ENCODE measurements around the gene ARHGDIA.

The ARHGDIA gene

GRCh38 chr17:81867170-81867990 is 3.8 kb downstream of the ARHGDIA start:
- DNase-seq (ENCODE audit: extremely low spot score, insufficient read length, low read depth) = no peak
- FAIRE-seq = no peak

GRCh38 chr17:81866440-81867169 is 4.5 kb downstream of the ARHGDIA start:
- FAIRE-seq = no peak

GRCh38 chr17:81865733-81866439 is 5.3 kb downstream of the ARHGDIA start:
- FAIRE-seq = no peak

More at GRCh38 chr17:81866440-81867169, 4.5 kb downstream of the ARHGDIA start:
- DNase-seq (ENCODE audit: extremely low spot score, insufficient read length, low read depth) = no peak

GRCh38 chr17:81865358-81865732 is 5.8 kb downstream of the ARHGDIA start:
- DNase-seq (ENCODE audit: extremely low spot score, insufficient read length, low read depth) (no peak), FAIRE-seq (no peak)

More at GRCh38 chr17:81865733-81866439, 5.3 kb downstream of the ARHGDIA start:
- DNase-seq (ENCODE audit: extremely low spot score, insufficient read length, low read depth) = no peak

- DNase-seq (ENCODE audit: extremely low spot score, insufficient read length, low read depth) (no peak), FAIRE-seq (no peak)
Observed at GRCh38 chr17:81863833-81864768, 7.0 kb downstream of the ARHGDIA start.

- FAIRE-seq = no peak
- DNase-seq (ENCODE audit: extremely low spot score, insufficient read length, low read depth) = no peak
Observed at GRCh38 chr17:81863123-81863675, 7.9 kb downstream of the ARHGDIA start.

GRCh38 chr17:81860756-81861568 is 10.2 kb downstream of the ARHGDIA start:
- peak; percentile 100 for FAIRE-seq
- peak; percentile 96 for DNase-seq (ENCODE audit: extremely low spot score, insufficient read length, low read depth)

GRCh38 chr17:81859906-81860755 is 11.0 kb downstream of the ARHGDIA start, which contains the start of gene P4HB:
Gene P4HB, minus strand, starts transcription at chr17:81860535. Its CDS starts 64 bp downstream, at chr17:81860471.
- FAIRE-seq = no peak
- no peak for DNase-seq (ENCODE audit: extremely low spot score, insufficient read length, low read depth)

- no peak for DNase-seq (ENCODE audit: extremely low spot score, insufficient read length, low read depth)
- FAIRE-seq = no peak
Observed at GRCh38 chr17:81858967-81859905, 11.9 kb downstream of the ARHGDIA start.

- DNase-seq (ENCODE audit: extremely low spot score, insufficient read length, low read depth) (no peak), FAIRE-seq (no peak)
Observed at GRCh38 chr17:81858170-81858966, 12.8 kb downstream of the ARHGDIA start.

- no peak for DNase-seq (ENCODE audit: extremely low spot score, insufficient read length, low read depth)
- no peak for FAIRE-seq
Observed at GRCh38 chr17:81854974-81855774, 16.0 kb downstream of the ARHGDIA start.

GRCh38 chr17:81852237-81852636 is 18.9 kb downstream of the ARHGDIA start:
- no peak for FAIRE-seq
- no peak for DNase-seq (ENCODE audit: extremely low spot score, insufficient read length, low read depth)

- FAIRE-seq (no peak), DNase-seq (ENCODE audit: extremely low spot score, insufficient read length, low read depth) (no peak)
Observed at GRCh38 chr17:81851423-81851822, 19.7 kb downstream of the ARHGDIA start.

GRCh38 chr17:81849457-81849856 is 21.7 kb downstream of the ARHGDIA start:
- FAIRE-seq = no peak
- DNase-seq (ENCODE audit: extremely low spot score, insufficient read length, low read depth) = no peak
